HEK293 (cell line): ENCODE data around the gene MUC4.

Experiments
- CTCF ChIA-PET: fragments of 350-600 bp; formaldehyde crosslinking; extraction: SDS; loops from one replicate; lab custom pipeline; 2021; ENCODE audit warnings: antibody characterized with exemption; lab: Yijun Ruan, JAX
- POLR2A ChIA-PET: fragments of 300-600 bp; formaldehyde crosslinking; extraction: SDS; loops from one replicate; lab custom pipeline; 2020; ENCODE audit warnings: antibody characterized with exemption, inconsistent platforms; lab: Yijun Ruan, JAX
- H3K27ac ChIP-seq: fragments of 200-500 bp; sonication (Bioruptor generic); 2 replicates; pipeline ENCODE4 v1.5.1; 2014; ENCODE audit warnings: low read depth, low read length, control low read depth, inconsistent platforms; ENCODE audit errors: extremely low read depth
- H3K36me3 ChIP-seq, 2 experiments: fragments of 200-500 bp in 1 of 2; sonication (Bioruptor generic) in 1 of 2; 1 replicate in 1 of 2; 2 replicates in 1 of 2; pipeline ENCODE4 v1.5.1; 2014 to 2017; ENCODE audit warnings: inconsistent platforms in 2 of 2, low read length in 2 of 2; ENCODE audit not compliant: control insufficient read depth in 2 of 2, insufficient read depth in 1 of 2
- H3K4me1 ChIP-seq: fragments of 200-500 bp; sonication (Bioruptor generic); 2 replicates; pipeline ENCODE4 v1.5.1; 2014; ENCODE audit warnings: mild to moderate bottlenecking, low read length, inconsistent platforms; ENCODE audit not compliant: control insufficient read depth, insufficient read depth
- H3K4me3 ChIP-seq: 2 replicates; pipeline ENCODE4 v1.5.1; 2011; ENCODE audit warnings: low read depth, mild to moderate bottlenecking, control low read depth, low read length, moderate library complexity
- H3K9me3 ChIP-seq: fragments of 200-500 bp; sonication (Bioruptor generic); 2 replicates; pipeline ENCODE4 v1.5.1; 2014; ENCODE audit warnings: low read depth, low read length, inconsistent platforms; ENCODE audit not compliant: control insufficient read depth, insufficient read depth
- EGR2 ChIP-seq: fragments of 450-650 bp; formaldehyde crosslinking; IDR thresholded peaks from 2 replicates; pipeline ENCODE4 v1.5.1; 2016; ENCODE audit warnings: low read depth, missing biosample characterization, missing genetic modification characterization
- KLF7 ChIP-seq: fragments of 450-650 bp; formaldehyde crosslinking; IDR thresholded peaks from 2 replicates; pipeline ENCODE4 v1.5.1; 2016; ENCODE audit warnings: missing biosample characterization, missing genetic modification characterization, borderline replicate concordance
- TCF7L2 ChIP-seq: IDR thresholded peaks from 2 replicates; pipeline ENCODE4 v1.6.1; 2011; ENCODE audit warnings: low read depth, mild to moderate bottlenecking, inconsistent platforms, low read length, moderate library complexity, borderline replicate concordance
- WT1 ChIP-seq: fragments of 450-650 bp; formaldehyde crosslinking; IDR thresholded peaks from 2 replicates; pipeline ENCODE4 v1.5.1; 2016; ENCODE audit warnings: missing biosample characterization, missing genetic modification characterization
- ZFHX2 ChIP-seq: fragments of 450-650 bp; formaldehyde crosslinking; conservative IDR thresholded peaks from 2 replicates; pipeline ENCODE4 v1.5.1; 2016; ENCODE audit warnings: missing biosample characterization, missing genetic modification characterization
- ZFP3 ChIP-seq: fragments of 450-650 bp; formaldehyde crosslinking; IDR thresholded peaks from 2 replicates; pipeline ENCODE4 v1.5.1; 2016; ENCODE audit warnings: low read depth, missing biosample characterization, missing genetic modification characterization
- ZNF174 ChIP-seq: fragments of 450-650 bp; formaldehyde crosslinking; IDR thresholded peaks from 2 replicates; pipeline ENCODE4 v1.5.0; 2017; ENCODE audit warnings: missing biosample characterization, mild to moderate bottlenecking, missing genetic modification characterization
- ZNF184 ChIP-seq: fragments of 450-650 bp; IDR thresholded peaks from 2 replicates; pipeline ENCODE4 v1.5.1; 2018; ENCODE audit warnings: missing biosample characterization, mild to moderate bottlenecking, missing genetic modification characterization
- ZNF26 ChIP-seq: fragments of 450-650 bp; formaldehyde crosslinking; IDR thresholded peaks from 2 replicates; pipeline ENCODE4 v1.5.1; 2016; ENCODE audit warnings: missing biosample characterization, missing genetic modification characterization
- ZNF302 ChIP-seq: fragments of 450-650 bp; formaldehyde crosslinking; IDR thresholded peaks from 2 replicates; pipeline ENCODE4 v1.5.1; 2016; ENCODE audit warnings: missing biosample characterization, missing genetic modification characterization, low read depth
- ZNF354C ChIP-seq: fragments of 450-650 bp; formaldehyde crosslinking; IDR thresholded peaks from 2 replicates; pipeline ENCODE4 v1.5.1; 2016; ENCODE audit warnings: missing biosample characterization, missing genetic modification characterization, low read depth, borderline replicate concordance
- ZNF37A ChIP-seq: fragments of 450-650 bp; IDR thresholded peaks from 2 replicates; pipeline ENCODE4 v1.5.1; 2018; ENCODE audit warnings: missing biosample characterization, missing genetic modification characterization
- ZNF416 ChIP-seq: fragments of 450-650 bp; formaldehyde crosslinking; IDR thresholded peaks from 2 replicates; pipeline ENCODE4 v1.5.1; 2016; ENCODE audit warnings: missing biosample characterization, missing genetic modification characterization
- ZNF521 ChIP-seq: fragments of 450-650 bp; formaldehyde crosslinking; IDR thresholded peaks from 2 replicates; pipeline ENCODE4 v1.5.1; 2017; ENCODE audit warnings: missing biosample characterization, mild to moderate bottlenecking, missing genetic modification characterization
- ZNF571 ChIP-seq: fragments of 450-650 bp; formaldehyde crosslinking; IDR thresholded peaks from 2 replicates; pipeline ENCODE4 v1.5.0; 2017; ENCODE audit warnings: missing biosample characterization, missing genetic modification characterization
- ZNF704 ChIP-seq: fragments of 450-650 bp; formaldehyde crosslinking; IDR thresholded peaks from 2 replicates; pipeline ENCODE4 v1.5.1; 2016; ENCODE audit warnings: missing biosample characterization, missing genetic modification characterization
- TF ChIP-seq, protein P1 (sequence below): fragments of 450-650 bp; formaldehyde crosslinking; IDR thresholded peaks from 2 replicates; pipeline ENCODE4 v1.5.1; 2016; ENCODE audit warnings: missing biosample characterization, missing genetic modification characterization, borderline replicate concordance
- TF ChIP-seq, protein P2 (sequence below): fragments of 450-650 bp; formaldehyde crosslinking; IDR thresholded peaks from 2 replicates; pipeline ENCODE4 v1.5.1; 2016; ENCODE audit warnings: missing biosample characterization, missing genetic modification characterization
- TF ChIP-seq, protein P3 (sequence below): fragments of 450-650 bp; formaldehyde crosslinking; IDR thresholded peaks from 2 replicates; pipeline ENCODE4 v1.5.1; 2016; ENCODE audit warnings: missing biosample characterization, missing genetic modification characterization, borderline replicate concordance

Gene MUC4

GRCh38 chr3:195810455-195810845 lies 1.3 kb downstream of the MUC4 start:
- CTCF ChIA-PET = interaction anchor here (1.1 kb wide), 1 partner anchor 9 kb away, joined by 4 read pairs; no protein-coding TSS in a partner anchor
- no peaks in the 10 kb centered on the region for H3K36me3 ChIP-seq
- TF ChIP-seq, protein P1, sequence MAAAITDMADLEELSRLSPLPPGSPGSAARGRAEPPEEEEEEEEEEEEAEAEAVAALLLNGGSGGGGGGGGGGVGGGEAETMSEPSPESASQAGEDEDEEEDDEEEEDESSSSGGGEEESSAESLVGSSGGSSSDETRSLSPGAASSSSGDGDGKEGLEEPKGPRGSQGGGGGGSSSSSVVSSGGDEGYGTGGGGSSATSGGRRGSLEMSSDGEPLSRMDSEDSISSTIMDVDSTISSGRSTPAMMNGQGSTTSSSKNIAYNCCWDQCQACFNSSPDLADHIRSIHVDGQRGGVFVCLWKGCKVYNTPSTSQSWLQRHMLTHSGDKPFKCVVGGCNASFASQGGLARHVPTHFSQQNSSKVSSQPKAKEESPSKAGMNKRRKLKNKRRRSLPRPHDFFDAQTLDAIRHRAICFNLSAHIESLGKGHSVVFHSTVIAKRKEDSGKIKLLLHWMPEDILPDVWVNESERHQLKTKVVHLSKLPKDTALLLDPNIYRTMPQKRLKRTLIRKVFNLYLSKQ (tag by site-specific recombination) = no peak
- TF ChIP-seq, protein P2, sequence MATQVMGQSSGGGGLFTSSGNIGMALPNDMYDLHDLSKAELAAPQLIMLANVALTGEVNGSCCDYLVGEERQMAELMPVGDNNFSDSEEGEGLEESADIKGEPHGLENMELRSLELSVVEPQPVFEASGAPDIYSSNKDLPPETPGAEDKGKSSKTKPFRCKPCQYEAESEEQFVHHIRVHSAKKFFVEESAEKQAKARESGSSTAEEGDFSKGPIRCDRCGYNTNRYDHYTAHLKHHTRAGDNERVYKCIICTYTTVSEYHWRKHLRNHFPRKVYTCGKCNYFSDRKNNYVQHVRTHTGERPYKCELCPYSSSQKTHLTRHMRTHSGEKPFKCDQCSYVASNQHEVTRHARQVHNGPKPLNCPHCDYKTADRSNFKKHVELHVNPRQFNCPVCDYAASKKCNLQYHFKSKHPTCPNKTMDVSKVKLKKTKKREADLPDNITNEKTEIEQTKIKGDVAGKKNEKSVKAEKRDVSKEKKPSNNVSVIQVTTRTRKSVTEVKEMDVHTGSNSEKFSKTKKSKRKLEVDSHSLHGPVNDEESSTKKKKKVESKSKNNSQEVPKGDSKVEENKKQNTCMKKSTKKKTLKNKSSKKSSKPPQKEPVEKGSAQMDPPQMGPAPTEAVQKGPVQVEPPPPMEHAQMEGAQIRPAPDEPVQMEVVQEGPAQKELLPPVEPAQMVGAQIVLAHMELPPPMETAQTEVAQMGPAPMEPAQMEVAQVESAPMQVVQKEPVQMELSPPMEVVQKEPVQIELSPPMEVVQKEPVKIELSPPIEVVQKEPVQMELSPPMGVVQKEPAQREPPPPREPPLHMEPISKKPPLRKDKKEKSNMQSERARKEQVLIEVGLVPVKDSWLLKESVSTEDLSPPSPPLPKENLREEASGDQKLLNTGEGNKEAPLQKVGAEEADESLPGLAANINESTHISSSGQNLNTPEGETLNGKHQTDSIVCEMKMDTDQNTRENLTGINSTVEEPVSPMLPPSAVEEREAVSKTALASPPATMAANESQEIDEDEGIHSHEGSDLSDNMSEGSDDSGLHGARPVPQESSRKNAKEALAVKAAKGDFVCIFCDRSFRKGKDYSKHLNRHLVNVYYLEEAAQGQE (tag by site-specific recombination) = no peak
- no peak for TF ChIP-seq ZNF37A (tag by site-specific recombination)
- no peak for TF ChIP-seq WT1 (tag by site-specific recombination)
- no peak for TF ChIP-seq ZNF571
- TF ChIP-seq ZFP3 (tag by site-specific recombination) = no peak
- TF ChIP-seq, all 188 proteins: peak for 0
- H3K4me1 ChIP-seq = no peaks in the 10 kb centered on the region
- no peak overlapping the region for H3K27ac ChIP-seq
- POLR2A ChIA-PET = no interaction called here
- no peak overlapping the region for H3K4me3 ChIP-seq
- no peaks in the 10 kb centered on the region for H3K9me3 ChIP-seq

- CTCF ChIA-PET = interaction anchor here (0.6 to 1.1 kb wide), 2 partner anchors 10 to 718 kb away, joined by 4 to 9 read pairs; no protein-coding TSS in a partner anchor
- Histone ChIP-seq H3K4me1 (no peaks in the 10 kb centered on the region), H3K4me3 (no peak overlapping the region), H3K36me3 (no peaks in the 10 kb centered on the region), H3K9me3 (no peaks in the 10 kb centered on the region), H3K27ac (no peak overlapping the region)
- POLR2A ChIA-PET = no interaction called here
- TF ChIP-seq ZNF174 (no peak), ZNF521 (tag by site-specific recombination) (no peak), TCF7L2 (no peak), ZNF184 (no peak), ZNF302 (tag by site-specific recombination) (no peak), ZNF354C (tag by site-specific recombination) (no peak), ZNF416 (tag by site-specific recombination) (no peak), KLF7 (tag by site-specific recombination) (no peak), ZNF704 (tag by site-specific recombination) (no peak)
Observed at GRCh38 chr3:195809796-195810454, 1.8 kb downstream of the MUC4 start.

GRCh38 chr3:195809291-195809785 lies 2.4 kb downstream of the MUC4 start:
- CTCF ChIA-PET = interaction anchor here (0.6 to 1.0 kb wide), 2 partner anchors 50 to 719 kb away, joined by 3 to 9 read pairs; no protein-coding TSS in a partner anchor
- H3K9me3 ChIP-seq = no peaks in the 10 kb centered on the region
- no peaks in the 10 kb centered on the region for H3K36me3 ChIP-seq
- no peak overlapping the region for H3K27ac ChIP-seq
- POLR2A ChIA-PET = interaction anchor here (0.6 kb wide), 1 partner anchor 16 kb away, joined by 3 read pairs; no protein-coding TSS in a partner anchor
- H3K4me3 ChIP-seq = no peak overlapping the region
- no peaks in the 10 kb centered on the region for H3K4me1 ChIP-seq
- TF ChIP-seq EGR2 (peak; percentile 50; the same call in 1 of the 2 replicates), ZFHX2 (tag by site-specific recombination) (peak; percentile 59; the same call in 1 of the 2 replicates), ZNF26 (no peak)
- TF ChIP-seq, protein P3, sequence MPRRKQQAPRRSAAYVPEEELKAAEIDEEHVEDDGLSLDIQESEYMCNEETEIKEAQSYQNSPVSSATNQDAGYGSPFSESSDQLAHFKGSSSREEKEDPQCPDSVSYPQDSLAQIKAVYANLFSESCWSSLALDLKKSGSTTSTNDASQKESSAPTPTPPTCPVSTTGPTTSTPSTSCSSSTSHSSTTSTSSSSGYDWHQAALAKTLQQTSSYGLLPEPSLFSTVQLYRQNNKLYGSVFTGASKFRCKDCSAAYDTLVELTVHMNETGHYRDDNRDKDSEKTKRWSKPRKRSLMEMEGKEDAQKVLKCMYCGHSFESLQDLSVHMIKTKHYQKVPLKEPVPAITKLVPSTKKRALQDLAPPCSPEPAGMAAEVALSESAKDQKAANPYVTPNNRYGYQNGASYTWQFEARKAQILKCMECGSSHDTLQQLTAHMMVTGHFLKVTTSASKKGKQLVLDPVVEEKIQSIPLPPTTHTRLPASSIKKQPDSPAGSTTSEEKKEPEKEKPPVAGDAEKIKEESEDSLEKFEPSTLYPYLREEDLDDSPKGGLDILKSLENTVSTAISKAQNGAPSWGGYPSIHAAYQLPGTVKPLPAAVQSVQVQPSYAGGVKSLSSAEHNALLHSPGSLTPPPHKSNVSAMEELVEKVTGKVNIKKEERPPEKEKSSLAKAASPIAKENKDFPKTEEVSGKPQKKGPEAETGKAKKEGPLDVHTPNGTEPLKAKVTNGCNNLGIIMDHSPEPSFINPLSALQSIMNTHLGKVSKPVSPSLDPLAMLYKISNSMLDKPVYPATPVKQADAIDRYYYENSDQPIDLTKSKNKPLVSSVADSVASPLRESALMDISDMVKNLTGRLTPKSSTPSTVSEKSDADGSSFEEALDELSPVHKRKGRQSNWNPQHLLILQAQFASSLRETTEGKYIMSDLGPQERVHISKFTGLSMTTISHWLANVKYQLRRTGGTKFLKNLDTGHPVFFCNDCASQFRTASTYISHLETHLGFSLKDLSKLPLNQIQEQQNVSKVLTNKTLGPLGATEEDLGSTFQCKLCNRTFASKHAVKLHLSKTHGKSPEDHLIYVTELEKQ (tag by site-specific recombination) = no peak
